Measurements from ENCODE around the gene FN1.

Gene FN1

GRCh38 chr2:215405722-215406581 is 29.9 kb downstream of the FN1 start:
- no peak for DNase-seq

GRCh38 chr2:215404348-215405012 is 31.4 kb downstream of the FN1 start:
- no peak for DNase-seq

- DNase-seq: no peak
These were observed 32.2 kb downstream of the FN1 start for GRCh38 chr2:215403441-215404347.

- DNase-seq: no peak
These were observed 33.9 kb downstream of the FN1 start for GRCh38 chr2:215401896-215402379.

- no peak for DNase-seq
These were observed 36.7 kb downstream of the FN1 start for GRCh38 chr2:215399067-215399716.

GRCh38 chr2:215397632-215398341 is 38.1 kb downstream of the FN1 start:
- DNase-seq: no peak

- no peak for DNase-seq
These were observed 39.1 kb downstream of the FN1 start for GRCh38 chr2:215396595-215397313.

GRCh38 chr2:215395687-215396460 is 40.0 kb downstream of the FN1 start:
- DNase-seq: no peak

GRCh38 chr2:215394102-215394805 is 41.6 kb downstream of the FN1 start:
- DNase-seq: no peak

GRCh38 chr2:215392687-215393270 is 43.1 kb downstream of the FN1 start:
- DNase-seq: no peak

- no peak for DNase-seq
These were observed 43.7 kb downstream of the FN1 start for GRCh38 chr2:215392164-215392563.

- DNase-seq: no peak
These were observed 44.3 kb downstream of the FN1 start for GRCh38 chr2:215391531-215391930.

- DNase-seq: no peak
These were observed 45.3 kb downstream of the FN1 start for GRCh38 chr2:215390550-215390913.

- DNase-seq: no peak
These were observed 47.7 kb downstream of the FN1 start for GRCh38 chr2:215388002-215388728.

- DNase-seq: no peak
These were observed 49.3 kb downstream of the FN1 start for GRCh38 chr2:215386566-215386965.

GRCh38 chr2:215384710-215385109 is 51.2 kb downstream of the FN1 start:
- no peak for DNase-seq

- DNase-seq: no peak
These were observed 52.1 kb downstream of the FN1 start for GRCh38 chr2:215383652-215384279.

GRCh38 chr2:215382480-215382879 is 53.4 kb downstream of the FN1 start:
- no peak for DNase-seq

Measured in activated CD4-positive, CD25-positive, alpha-beta regulatory T cell treated with anti-CD3 and anti-CD28 coated beads, Interleukin-2, amount 50 U/mL, for 72 hours (primary cell).